Kidney capillary endothelial cell (primary cell): ENCODE data around the gene FLRT2.

Experiments
- DNase-seq: peaks from one replicate; pipeline ENCODE4 v3.0.0-alpha.2; 2018; ENCODE audit warnings: low spot score

The FLRT2 gene

DNA sequence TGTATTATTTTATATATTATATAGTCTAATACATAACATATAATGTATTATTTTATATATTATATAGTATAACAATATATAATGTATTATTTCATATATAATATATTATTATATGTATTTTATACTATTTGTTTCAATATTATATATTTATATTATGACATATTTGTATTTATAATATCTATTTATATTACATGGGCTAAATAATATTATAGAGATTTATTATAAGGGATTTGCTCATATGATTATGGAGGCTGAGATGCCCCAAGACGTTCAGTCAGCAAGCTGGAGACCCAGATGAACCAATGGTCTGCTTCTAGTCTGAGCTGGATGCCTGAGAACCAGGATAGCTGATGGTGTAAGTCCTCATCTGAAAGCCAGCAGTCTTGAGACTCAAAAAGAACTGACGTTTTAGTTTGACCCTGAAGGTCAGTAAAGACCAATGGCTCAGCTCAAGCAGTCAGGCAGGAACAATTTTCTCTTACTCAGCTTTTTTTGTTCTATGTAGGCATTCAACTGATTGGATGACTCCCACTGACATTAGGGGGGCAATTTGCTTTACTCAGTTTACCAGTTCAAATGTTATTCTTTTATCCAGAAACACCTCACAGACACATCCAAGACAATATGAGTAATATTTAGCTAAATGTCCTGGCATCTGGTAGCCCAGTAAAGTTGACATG is 130.4 kb downstream of the FLRT2 start:
- DNase-seq, result no peak

- no peak for DNase-seq
Observed at GRCh38 chr14:85662096-85662495, 132.2 kb downstream of the FLRT2 start.

- DNase-seq, result no peak
Observed at GRCh38 chr14:85663256-85663655, 133.3 kb downstream of the FLRT2 start.

DNA sequence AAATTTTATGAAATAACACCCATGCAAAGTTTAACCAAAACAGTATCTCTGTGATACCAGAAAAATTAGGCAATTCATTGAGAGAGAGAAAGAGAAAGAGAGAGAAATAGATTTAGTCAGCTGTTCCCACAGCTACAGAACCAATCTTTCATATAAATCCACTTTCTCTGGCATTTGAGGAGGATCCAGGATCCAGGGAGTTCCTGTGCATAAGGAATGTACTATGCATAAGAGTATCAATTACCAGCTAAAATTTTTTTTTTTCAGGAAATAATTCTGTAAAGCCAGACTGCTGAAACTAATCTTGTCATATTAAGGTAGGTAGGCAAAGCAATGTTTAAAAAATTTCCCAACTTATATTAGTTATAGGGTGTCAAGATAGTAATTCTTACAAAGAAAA is 133.7 kb downstream of the FLRT2 start:
- DNase-seq, result no peak

- no peak for DNase-seq
Observed at GRCh38 chr14:85675957-85676356, 146.0 kb downstream of the FLRT2 start.

GRCh38 chr14:85686908-85687307 is 157.0 kb downstream of the FLRT2 start:
- no peak for DNase-seq

- no peak for DNase-seq
Observed at GRCh38 chr14:85687456-85687855, 157.5 kb downstream of the FLRT2 start.

DNA sequence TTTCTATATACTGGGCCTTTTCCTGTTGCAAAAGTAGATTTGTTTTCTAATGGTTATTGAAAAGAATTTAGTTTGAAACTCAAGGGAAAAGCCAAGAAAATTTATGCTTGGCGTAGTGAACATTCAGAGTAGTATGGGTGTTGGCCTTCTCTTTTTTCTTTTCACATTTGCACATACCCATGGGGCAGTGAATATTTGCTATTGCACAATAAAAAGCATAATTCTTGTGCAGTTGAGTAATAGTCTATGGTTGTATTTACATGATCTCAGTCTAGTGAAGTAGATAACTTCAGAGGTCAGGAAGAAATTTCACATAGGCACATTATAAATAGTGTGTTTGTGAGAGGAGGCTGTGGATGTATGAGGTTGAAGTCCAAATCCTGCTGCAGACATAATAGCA is 158.1 kb downstream of the FLRT2 start:
- no peak for DNase-seq

- no peak for DNase-seq
Observed at GRCh38 chr14:85695300-85695699, 165.4 kb downstream of the FLRT2 start.

DNA sequence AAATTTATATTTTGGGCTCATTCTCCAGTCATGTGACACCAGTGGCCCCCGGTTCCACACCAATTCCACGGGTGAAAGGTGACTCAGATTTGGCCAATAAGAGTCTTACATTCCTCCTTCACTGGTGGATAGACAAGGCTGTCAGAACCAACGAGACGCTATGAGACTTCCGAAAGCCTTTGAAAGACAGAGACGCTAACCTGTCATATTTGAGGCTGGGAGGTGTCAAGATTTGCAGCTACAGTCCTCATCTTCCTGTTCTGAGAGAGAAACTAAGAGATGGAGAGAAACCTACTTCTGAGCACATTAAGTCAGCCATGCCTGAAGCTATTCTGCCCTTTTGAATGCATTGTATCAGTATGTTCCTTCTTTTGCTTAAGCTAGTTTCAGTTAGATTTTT is 171.2 kb downstream of the FLRT2 start:
- no peak for DNase-seq

- DNase-seq, result no peak
Observed at GRCh38 chr14:85701763-85702162, 171.8 kb downstream of the FLRT2 start.

GRCh38 chr14:85702191-85702590 is 172.2 kb downstream of the FLRT2 start:
- no peak for DNase-seq

GRCh38 chr14:85702997-85703396 is 173.1 kb downstream of the FLRT2 start:
- no peak for DNase-seq
